Activated CD8-positive, alpha-beta memory T cell treated with anti-CD3 and anti-CD28 coated beads for 4 hours (primary cell): ENCODE data around the gene TAAR9.
A peak's percentile ranks its signal among the peaks of the same experiment; 100 is the strongest.
"Not testable (repeated sequence)": the region's sequence is repeated elsewhere in the genome, so short reads cannot be mapped to it uniquely, and the experiment has no call there.

ENCODE experiments used
- DNase-seq, 2 donors: peaks; one replicate each; pipeline ENCODE4 v3.0.0-alpha.2; 2020; ENCODE audit warnings: low read depth in 2 of 2

The TAAR9 gene

GRCh38 chr6:132513831-132514545 lies 24.1 kb upstream of the TAAR9 start:
- no peak for DNase-seq

GRCh38 chr6:132515386-132515785 lies 22.7 kb upstream of the TAAR9 start:
- no peak for DNase-seq

- DNase-seq, result no peak
Observed at GRCh38 chr6:132520953-132521352, 17.1 kb upstream of the TAAR9 start.

GRCh38 chr6:132524646-132525045 lies 13.4 kb upstream of the TAAR9 start:
- DNase-seq, result no peak

- no peak for DNase-seq
Observed at GRCh38 chr6:132525866-132526265, 12.2 kb upstream of the TAAR9 start.

- DNase-seq, result no peak
Observed at GRCh38 chr6:132526461-132526860, 11.6 kb upstream of the TAAR9 start.

GRCh38 chr6:132527791-132528190 lies 10.3 kb upstream of the TAAR9 start:
- no peak for DNase-seq

GRCh38 chr6:132530293-132530974 lies 7.6 kb upstream of the TAAR9 start:
- DNase-seq, result peak; percentile 47 to 57

- DNase-seq, result not testable (repeated sequence)
Observed at GRCh38 chr6:132534546-132534945, 3.5 kb upstream of the TAAR9 start.

- no peak for DNase-seq
Observed at GRCh38 chr6:132537145-132537544, 932 bp upstream of the TAAR9 start.

- no peak for DNase-seq
Observed at GRCh38 chr6:132544826-132545225, 6.7 kb downstream of the TAAR9 start.

- no peak for DNase-seq
Observed at GRCh38 chr6:132548746-132549463, 10.8 kb downstream of the TAAR9 start.

GRCh38 chr6:132551214-132551613 lies 13.1 kb downstream of the TAAR9 start:
- DNase-seq, result no peak

- no peak for DNase-seq
Observed at GRCh38 chr6:132552372-132552771, 14.3 kb downstream of the TAAR9 start, which contains the start of gene TAAR8. TSS of gene TAAR8 (plus strand) at chr6:132552672. CDS start at chr6:132552693, 21 bp downstream.

- DNase-seq, result not testable (repeated sequence)
Observed at GRCh38 chr6:132560087-132560486, 22.0 kb downstream of the TAAR9 start.

GRCh38 chr6:132566404-132566803 lies 28.3 kb downstream of the TAAR9 start:
- DNase-seq, result no peak

GRCh38 chr6:132567566-132567965 lies 29.5 kb downstream of the TAAR9 start:
- DNase-seq, result no peak

- DNase-seq, result no peak
Observed at GRCh38 chr6:132568611-132569010, 30.5 kb downstream of the TAAR9 start.

- DNase-seq, result no peak
Observed at GRCh38 chr6:132569170-132569569, 31.1 kb downstream of the TAAR9 start.

GRCh38 chr6:132570221-132570777 lies 32.2 kb downstream of the TAAR9 start, which contains the start of gene TAAR6:
TSS of gene TAAR6 (plus strand) at chr6:132570322. CDS start at chr6:132570322, 0 bp downstream.
- no peak for DNase-seq

- no peak for DNase-seq
Observed at GRCh38 chr6:132571774-132572173, 33.7 kb downstream of the TAAR9 start.

- no peak for DNase-seq
Observed at GRCh38 chr6:132584698-132585097, 46.6 kb downstream of the TAAR9 start.
